NCI-H1105 treated with DMSO at 0.1 percent for 48 hours (cell line): ENCODE results near the gene TRIO.

ENCODE experiments used
- DNase-seq: peaks from one replicate; lab custom pipeline; 2025; lab: John Stamatoyannopoulos, UW

TRIO gene

DNA sequence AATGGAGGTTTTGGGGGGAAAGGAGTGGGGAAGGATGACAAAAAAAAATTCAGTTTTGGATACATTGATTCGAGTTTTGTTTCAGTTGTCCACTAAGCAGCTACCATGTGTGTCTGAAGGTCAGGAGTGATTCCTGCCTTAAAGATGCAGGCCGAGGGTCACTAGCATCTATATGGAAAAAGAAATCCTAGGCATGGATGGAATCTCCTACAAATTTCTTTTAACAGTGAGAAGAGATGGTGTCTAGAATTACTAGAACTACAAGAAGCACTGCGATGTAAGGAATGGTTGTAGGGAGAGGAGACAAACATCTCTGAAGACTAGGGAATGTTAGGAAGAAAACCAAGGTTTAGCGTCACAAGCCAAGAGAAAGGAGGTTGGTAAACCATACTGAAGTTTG lies 19.6 kb upstream of the TRIO start:
- no peak for DNase-seq

DNA sequence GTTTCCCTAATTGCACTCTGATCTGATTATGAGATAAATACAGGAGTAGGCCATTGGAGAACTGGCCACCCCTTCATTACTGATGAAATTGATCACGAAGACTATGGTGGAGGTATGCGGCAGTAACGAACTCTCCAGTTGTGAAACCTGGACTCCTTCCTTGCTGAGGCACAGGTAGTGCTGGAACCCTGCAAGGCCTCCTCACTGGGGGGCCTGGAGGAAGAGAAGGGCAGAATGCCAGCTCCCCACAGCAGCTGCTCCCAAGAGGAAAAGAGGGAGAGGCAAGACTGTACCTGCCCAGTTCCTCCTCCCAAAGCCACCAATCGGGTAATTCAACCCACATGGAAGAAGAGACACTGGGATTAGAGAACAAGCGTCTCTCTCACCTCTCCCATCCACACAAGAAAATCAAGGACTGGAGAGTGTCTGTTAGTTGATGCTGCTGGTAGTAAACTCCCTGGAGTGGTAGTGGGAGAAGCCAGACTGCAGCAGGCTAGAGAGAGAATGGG lies 19.1 kb upstream of the TRIO start:
- DNase-seq = peak; percentile 90

DNA sequence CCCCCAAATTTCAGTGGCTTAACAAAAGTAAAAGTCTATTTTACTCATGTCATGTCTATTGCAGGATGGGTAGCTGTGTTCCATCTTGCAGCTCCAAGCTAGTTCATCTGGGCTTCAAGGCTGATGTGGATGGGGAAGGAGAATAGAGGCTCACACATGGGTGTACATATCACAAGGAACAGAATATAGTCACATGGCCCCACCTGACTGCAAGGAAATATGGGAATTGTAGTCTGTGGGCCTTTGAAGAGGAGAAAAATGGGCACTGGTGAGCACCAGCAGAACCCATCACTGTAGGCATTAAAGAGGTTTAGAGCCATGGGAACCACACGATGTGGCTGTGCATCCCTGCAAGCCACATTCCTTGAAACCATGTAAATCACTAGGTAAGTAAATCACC lies 17.9 kb upstream of the TRIO start:
- DNase-seq = no peak

DNA sequence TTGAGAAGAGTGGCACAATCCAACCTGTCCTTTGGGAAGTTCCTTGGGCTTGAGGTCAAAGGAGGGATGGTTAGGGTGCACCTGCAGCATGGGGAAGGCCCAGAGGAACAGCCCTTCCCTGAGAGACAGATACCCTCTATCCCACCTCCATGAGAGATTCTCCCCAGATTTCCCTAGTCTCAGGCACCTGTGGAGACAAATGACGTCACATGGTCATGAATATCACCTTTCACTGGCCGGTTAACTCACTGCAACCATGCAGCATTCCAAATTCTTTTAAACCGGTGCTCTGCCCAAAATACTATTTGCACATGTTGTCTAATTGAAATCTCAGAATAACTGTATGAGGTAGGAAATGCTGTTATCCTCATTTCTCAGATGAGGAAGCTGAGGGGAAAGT lies 15.6 kb upstream of the TRIO start:
- no peak for DNase-seq

- DNase-seq = no peak
Observed at GRCh38 chr5:14128079-14128478, 15.1 kb upstream of the TRIO start.

GRCh38 chr5:14129123-14129522 lies 14.0 kb upstream of the TRIO start:
- no peak for DNase-seq

DNA sequence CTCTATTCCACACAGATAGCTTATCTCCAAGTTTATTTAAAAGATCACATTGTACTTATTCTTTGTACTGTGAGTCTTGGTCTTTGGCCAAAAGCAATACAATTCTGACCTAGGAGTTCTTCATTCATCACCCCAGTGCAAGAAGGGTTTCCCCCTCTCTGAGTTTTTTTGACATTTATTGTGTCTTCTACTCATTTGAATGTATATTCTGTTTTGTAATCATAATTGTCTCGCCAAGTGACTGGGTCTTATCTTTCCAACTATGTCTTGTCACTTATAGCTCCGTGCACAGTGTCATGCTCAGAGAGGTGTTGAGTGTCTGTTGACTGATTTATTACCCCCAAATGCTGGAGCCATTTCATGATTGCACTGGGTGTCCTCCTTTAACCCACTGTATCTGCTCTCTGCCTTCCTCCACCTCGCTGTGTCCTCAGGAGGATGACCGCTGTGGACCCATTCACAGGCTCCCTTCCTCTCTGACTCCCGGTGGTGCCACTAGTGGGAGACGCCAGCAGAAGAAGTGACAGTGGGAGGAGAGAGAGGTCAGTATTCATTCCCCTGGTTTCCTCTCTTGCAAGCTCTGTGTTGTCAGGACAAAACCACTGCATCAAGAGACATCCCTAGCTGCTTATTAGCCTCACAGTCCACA lies 11.2 kb upstream of the TRIO start:
- DNase-seq = no peak

GRCh38 chr5:14133394-14133793 lies 9.7 kb upstream of the TRIO start:
- no peak for DNase-seq

- no peak for DNase-seq
Observed at GRCh38 chr5:14134083-14134482, 9.1 kb upstream of the TRIO start.

- no peak for DNase-seq
Observed at GRCh38 chr5:14134771-14135170, 8.4 kb upstream of the TRIO start.

GRCh38 chr5:14135621-14136020 lies 7.5 kb upstream of the TRIO start:
- DNase-seq = no peak

DNA sequence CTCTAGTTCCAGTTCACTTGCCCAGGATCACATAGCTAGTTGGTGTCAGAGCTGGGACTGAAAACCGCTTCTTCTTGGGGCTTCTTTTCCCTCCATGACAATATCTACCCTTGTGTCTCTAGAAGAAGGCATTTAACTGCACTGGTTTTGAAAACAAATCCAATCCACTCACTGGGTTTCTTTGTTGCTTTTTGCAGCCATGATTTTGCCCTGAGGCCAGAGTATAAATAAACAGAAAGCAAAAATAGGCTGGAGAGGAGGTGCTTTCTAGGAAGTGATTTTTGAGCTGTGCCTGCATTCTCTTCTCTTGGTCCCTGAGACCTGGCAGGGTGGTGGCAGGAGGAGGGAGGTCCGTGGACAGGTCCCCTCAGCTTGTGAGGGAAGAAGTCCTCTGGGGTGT lies 6.9 kb upstream of the TRIO start:
- no peak for DNase-seq

DNA sequence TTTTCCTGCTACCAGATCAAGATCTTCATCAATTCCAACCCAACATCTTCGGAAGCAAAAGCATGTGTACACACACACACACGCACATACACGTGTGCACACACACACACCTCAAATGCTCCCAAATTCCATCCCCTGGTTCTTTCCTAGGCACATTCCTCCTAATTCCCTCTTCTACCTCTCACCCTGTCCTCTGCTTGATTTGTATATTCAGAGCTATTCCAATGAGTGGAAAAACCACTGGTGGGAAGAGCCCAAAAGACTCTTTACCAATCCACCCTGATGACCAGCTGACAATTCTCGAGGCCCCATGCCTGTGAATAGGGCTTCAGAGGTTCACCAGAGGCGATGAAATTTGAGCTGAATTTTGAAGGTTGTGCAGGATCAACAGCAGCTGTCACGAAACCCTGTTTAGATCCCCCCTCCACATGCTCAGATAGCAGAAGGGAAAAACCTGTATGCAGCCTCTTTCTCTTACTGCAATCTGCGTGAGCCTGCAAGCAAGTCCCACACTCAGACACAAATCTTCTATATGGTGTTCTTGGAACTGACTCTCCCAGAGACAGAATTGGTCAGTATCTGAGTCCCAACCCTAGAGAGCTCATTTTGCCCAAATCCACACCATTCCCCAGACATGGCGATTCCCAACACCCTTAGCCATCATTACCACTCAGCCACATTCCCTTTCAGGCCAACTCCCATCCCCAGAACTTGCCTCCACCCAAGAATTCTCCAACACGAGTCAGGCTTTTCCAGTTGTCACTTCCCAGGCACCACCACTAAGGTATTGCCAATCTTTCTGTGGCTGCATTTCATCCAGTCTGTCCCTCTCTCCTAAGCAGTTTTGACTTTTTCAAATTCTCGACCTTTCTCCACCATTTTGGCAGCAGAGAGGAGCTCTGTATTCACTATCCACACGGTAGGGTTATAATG lies 4.3 kb upstream of the TRIO start:
- no peak for DNase-seq

GRCh38 chr5:14141764-14142163 lies 1.4 kb upstream of the TRIO start:
- no peak for DNase-seq

GRCh38 chr5:14142202-14142826 lies 828 bp upstream of the TRIO start:
- no peak for DNase-seq

DNA sequence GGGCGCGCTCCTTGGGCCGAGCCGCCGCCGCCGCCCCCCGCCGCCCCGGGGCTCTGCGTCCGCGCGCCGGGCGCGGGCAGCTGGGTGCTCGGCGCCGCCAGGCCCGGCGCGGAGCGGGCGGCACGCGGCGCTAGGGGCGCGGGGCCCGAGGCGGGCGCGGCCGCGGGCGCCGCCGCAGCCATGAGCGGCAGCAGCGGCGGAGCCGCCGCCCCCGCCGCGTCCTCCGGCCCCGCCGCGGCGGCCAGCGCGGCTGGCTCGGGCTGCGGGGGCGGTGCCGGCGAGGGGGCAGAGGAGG lies 351 bp downstream of the TRIO start:
- DNase-seq = no peak

DNA sequence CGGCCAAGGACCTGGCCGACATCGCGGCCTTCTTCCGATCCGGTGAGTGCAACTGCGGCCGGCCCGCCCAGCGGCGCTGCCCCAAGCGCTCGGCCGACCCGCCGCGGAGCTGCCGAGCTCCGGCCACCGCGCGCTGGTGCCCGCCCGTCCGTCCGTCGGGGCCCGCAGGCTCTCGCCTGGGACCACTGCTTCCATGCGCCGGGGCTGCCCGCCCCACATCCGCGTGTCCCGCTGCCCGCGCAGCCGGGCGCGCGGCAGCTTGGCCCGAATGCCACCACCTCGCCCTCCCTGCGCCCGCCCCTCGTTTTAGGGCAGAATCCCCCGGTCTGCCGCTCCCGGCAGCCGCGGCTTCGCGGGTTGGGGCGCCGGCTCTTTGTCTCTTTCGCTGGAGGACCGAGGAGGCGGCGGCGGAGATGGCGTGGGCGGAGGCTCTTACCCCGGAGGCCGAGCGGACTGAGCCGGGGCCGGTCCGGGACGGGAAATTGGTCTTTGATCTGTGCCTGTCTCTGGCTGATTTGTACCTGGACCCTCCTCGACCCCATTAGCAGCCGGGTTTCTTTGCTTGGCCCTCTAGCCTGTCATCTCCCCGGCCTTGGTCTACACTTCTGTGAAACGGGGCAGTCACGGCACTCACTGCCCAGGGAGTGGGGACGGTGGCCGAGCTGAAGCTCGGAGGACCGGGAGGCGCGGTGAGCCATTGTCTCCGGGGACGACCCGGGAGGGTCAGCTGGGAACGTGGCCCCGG lies 871 bp downstream of the TRIO start:
- DNase-seq = peak; percentile 32

- peak; percentile 71 for DNase-seq
Observed at GRCh38 chr5:14144586-14145434, 1.7 kb downstream of the TRIO start.

DNA sequence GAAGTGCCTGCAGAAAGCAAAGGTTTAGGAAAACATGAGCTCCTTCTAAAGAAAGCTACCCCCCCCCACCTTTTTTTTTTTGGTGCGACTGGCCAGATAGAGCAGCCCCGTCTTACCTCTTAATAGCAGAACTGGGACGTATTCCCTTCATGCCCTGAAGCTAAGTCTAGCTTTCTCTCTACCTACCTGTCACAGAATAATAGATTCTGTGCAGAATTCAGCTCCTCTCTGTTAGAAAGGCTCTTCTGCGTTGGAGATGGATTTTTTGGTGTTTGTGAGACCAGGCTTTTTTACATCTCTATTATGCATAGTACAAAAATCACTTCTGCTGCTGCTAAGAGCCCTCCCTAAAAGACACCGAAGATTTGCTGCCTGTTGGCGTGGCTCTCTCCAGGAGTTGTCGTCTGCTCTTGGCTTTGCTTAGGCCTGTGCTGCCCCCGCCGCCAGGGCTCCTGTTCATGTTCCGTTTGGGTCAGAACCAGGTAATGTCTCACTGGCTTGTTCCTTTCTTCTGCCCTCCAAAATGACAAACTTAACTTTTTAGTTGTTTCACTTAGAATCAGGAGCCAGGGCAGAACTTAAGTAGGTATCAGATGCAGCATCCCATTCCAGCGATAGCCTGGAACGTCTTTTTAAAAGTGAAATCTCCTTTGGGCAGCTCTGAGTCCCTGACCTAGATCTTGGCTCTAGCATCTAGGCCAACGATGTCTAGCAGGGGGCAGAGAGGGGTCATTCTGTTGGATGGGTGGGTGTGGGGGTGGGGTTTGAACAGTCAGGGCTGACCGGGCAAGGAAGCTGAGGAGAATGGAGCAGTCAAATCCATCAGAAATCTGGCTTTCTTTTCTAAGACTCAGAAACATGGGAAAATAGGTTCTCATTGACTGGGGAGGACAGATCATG lies 2.5 kb downstream of the TRIO start:
- no peak for DNase-seq

GRCh38 chr5:14146725-14147124 lies 3.6 kb downstream of the TRIO start:
- DNase-seq = peak; percentile 83
